Measurements from ENCODE around the gene CAMSAP1.

Gene CAMSAP1

DNA sequence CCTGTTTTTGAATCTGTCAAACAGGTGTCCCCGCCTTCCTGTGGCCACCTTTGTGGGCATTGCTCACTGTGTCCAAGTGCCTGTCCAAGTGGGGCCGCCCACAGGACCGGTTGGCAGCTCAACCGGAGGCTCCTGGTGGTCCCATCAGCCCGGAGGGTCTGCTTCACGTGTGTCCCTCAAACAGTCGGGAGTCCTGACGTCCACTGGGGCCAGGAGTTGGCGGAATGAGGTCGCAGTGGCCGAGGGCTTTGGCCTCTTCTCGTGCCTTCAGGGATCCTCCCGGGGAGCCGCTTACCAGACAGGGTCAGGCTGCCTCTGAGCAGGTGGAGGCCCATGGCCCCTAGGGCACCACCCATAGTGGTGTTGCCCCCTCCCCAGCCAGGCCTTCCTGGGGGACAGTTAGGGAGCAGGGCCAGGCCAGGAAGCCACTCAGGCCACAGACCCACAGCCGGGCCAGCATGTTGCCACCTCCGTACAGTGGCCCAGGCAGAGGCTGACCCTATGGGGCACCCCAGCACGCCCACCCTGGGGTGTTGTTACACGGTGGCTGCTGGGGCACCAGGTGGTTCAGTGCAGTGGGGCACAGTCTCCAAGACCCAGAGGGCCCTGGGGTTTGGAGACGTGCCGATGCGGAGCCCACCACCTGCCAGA is 135.8 kb downstream of the CAMSAP1 start:
- no peak for DNase-seq

DNA sequence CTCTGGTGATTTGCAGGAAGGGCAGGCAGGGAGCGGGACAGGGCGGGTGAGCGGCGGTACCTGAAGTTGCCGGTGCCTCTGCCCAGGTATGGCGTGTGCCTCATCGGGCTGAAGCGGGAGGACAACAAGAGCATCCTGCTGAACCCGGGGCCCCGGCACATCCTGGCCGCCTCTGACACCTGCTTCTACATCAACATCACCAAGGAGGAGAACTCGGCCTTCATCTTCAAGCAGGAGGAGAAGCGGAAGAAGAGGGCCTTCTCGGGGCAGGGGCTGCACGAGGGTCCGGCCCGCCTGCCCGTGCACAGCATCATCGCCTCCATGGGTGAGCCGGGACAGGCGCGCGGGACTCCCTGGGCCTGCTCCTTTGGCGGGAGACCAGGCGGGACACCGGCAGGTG is 136.6 kb downstream of the CAMSAP1 start:
- DNase-seq: no peak

DNA sequence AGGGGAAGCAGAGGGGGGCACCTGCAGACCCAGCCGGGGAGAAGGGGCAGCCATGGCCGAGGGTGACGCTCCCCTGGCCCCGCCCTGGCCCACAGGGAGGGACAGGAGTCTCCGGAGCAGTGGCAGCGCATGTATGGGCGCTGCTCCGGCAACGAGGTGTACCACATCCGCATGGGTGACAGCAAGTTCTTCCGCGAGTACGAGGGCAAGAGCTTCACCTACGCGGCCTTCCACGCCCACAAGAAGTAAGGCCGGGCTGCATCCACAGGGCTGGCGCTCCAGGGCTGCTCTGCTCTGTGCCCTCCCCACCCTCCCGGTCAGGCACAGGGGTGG is 137.2 kb downstream of the CAMSAP1 start:
- DNase-seq: no peak

DNA sequence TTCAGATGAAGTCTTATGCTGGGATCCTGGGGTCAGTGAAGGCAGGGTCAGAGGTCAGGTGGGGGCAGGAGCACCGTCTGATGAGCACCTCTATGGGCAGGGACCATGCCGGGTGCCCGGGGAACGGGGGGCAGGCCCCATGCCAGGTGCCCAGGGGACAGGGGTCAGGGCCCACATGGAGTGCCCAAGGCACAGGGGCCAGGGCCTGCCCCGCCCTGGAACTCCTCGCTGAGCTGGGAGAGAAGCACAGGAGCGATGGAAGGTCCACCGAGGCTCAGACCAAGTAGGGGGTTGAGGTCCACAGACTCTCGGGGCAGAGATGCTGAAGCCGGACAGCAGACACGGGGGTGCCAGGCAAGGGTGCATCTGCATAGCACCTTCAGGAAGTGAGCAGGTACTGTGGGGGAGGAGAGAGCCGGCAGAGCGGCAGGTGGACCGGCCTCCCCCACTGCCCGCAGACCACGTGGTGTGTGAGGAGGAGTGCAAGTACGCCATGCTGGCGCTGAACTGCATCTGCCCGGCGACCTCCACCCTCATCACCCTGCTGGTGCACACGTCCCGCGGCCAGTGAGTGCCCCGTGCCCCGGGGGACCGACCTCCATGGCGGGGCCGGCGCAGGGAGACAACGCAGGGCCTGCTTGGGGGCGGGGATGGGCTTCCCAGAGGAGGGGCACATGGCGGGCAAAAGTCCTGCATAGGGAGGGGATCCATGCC is 137.7 kb downstream of the CAMSAP1 start:
- no peak for DNase-seq

DNA sequence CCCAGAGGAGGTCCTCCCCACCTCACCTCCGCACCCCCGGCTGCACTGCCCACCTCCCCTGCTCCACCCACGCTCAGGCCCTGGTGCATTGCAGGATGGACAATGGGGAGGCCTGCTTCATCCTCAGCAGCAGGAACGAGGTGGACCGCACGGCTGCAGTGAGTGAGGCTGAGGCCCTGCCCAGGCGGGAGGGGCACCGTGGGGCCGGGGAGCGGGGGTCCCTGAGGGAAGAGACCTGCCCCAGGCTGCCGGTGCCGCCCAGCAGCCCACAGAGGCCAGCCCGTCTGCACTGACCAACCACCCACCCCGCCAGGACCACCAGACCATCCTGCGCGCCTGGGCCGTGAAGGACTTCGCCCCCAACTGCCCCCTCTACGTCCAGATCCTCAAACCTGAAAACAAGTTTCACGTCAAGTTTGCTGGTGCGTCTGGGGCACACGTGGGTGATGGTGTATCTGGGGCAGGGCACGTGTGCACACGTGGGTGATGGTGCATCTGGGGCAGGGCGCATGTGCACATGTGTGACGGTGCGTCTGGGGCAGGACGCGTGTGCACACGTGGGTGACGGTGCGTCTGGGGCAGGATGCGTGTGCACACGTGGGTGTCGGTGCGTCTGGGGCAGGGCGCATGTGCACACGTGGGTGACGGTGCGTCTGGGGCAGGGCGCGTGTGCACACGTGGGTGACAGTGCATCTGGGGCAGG is 138.7 kb downstream of the CAMSAP1 start:
- no peak for DNase-seq

DNA sequence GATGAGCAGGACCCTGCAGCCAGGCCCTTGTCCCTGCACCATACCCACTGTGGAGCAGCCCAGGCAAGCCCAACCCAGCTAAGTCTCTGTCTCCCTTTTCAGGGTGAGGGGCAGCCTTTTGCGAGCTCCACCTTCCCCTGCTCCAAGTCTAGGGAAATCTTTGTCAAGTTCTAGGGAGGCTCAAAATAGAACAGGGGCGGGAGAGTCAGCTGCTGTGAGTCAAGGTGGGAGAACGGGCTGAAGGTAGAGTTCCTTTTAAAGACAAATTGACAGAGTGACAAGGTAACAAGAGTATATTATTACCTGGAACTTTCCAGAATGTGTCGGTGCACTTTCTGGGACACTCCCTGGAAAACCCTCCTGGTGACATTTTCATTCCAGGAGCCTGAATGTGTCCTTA is 140.6 kb downstream of the CAMSAP1 start:
- no peak for DNase-seq

DNA sequence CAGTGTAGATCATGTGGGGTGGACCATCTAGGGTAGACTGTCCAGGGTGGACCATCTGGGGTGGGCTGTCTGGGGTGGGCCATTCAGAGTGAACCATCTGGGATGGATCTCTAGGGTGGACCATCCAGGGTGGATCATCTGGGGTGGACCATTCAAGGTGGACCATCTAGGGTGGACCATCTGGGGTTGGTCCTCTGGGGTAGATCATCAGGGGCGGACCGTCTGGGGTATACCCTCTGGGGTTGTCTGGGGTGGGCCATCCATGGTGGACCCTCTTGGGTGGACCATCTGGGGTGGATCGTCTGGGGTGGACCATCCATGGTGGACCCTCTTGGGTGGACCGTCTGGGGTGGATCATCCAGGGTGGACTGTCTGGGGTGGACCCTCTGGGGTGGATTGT is 141.1 kb downstream of the CAMSAP1 start:
- no peak for DNase-seq

DNA sequence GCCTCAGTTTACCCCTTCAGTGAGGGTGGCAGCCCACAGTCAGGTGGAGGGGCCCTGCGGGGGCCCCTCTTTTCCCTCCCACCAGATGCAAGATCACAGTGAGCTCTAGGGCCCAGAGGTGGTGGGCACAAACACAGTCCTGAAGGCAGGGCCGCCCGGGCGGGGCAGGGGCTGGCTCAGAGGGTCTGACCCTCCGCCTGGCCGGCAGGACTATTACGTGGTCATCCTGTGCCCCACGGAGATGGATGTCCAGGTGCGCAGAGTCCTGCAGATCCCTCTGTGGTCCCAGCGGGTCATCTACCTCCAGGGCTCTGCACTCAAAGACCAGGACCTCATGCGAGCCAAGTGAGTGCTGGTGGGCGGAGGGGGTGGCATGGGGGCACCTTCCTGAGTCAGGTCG is 141.9 kb downstream of the CAMSAP1 start:
- no peak for DNase-seq

DNA sequence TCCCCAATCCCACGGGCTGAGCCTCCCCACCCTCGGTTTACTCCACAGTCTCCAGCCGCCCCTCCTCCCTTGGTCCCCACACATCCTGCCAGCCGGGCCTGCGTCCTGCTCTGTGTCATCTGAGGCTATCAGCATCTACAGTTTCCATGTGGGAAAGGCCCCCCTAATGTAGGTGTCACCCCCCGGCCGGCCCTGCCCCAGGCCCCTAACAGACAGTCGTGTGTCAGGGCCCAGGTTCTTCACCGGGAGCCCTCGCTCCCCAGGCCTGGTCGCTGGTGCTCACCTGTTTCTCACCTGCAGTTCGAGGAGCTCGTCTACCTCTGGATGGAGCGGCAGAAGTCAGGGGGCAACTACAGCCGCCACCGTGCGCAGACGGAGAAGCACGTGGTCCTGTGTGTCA is 142.6 kb downstream of the CAMSAP1 start:
- DNase-seq: no peak

DNA sequence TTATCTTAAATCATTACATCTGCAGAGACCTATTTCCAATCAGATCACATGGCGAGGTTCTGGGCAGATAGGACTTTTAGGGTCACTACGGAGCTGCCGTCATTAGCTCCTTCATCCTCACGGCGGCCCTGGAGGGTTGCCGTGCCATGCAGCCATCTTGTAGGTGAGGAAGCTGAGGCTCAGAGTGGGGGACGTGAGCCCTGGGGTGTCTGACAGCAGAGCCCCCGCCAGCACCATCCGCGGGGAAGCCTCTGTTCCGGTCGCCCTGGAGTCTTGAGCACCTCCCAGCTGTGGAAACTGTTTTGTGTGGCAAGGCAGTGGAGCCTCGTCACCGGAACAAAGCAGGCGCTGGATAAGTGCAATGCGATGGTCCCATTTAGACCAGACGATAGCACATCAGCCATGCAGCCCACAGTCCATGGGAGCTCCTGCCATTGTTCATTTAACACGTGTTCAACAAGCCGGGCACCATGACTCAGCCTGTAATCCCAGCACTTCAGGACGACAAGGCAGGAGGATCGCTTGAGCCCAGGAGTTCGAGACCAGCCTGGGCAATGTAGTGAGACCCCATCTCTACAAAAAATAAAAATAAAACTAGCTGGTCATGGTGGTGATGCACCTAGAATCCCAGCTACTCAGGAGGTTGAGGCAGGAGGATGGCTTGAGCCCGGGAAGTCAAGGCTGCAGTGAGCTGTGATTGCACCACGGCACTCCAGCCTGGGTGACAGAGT is 143.5 kb downstream of the CAMSAP1 start:
- no peak for DNase-seq

DNA sequence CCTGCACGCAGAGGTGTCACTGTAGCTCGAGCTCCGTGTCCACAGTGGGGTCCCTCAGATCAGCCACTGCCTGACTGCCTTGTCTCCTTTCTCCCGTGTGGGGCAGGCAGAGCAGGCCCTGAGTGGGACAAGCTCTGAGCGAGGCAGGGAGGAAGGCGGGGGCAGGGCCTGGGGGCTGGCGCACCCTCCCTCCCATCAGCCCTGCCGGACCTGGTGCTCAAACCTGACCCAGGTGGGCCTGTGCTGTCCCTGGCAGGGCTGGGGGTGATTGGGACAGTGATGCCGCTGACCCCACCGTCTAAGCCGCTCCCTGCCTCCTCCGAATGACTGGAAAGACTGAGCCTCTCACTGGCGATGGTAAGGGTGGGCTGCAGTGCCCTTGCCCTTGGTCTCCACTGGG is 144.4 kb downstream of the CAMSAP1 start:
- DNase-seq: no peak

DNA sequence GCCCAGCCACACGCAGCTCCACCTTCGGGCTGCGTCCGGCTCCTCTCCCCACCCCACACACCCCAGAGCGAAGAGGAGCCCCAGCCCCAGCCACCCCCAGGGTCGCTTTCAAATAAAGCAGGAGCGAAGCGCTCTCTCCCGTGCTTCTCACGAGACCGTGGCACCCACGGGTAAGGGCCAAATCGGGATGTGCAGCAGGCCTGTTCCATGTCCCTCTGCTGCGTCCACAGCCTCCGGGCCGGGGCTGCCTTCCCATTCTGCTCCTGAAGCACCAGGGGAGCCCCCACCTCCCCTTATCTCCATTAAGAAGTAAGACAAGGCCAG is 145.5 kb downstream of the CAMSAP1 start:
- no peak for DNase-seq

DNA sequence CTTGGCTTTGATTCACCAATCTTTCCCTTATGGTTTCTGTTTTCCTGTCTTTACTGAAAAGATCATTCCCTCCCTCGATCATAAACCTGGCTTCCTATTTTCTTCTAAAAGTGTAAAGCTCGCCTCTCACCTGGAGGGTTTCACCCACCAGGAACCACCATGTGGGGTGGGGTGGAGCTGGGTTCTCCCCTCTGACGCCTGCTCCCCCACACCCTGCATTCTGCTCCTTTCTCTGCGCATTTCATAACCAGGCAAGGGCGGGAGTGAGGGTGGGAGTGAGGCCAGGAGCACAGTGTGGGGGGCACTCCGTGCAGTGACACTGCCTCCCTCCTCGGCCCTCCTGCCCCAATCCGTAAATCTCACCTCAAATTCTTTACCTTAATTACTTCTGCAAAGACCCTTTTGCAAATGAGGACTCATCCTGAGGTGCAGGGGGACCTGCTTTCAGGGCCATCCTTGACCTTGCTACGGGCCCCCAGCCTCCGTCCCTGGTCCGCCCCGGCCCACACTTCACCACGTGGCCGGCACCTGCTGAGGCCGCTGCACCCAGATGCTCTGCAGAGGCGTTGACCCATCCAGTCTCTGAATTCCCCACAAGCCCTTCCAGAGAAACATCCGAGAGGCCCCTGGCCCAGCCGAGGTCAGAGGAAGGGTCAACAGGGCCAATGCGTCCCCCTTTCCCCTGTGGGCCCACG is 146.0 kb downstream of the CAMSAP1 start:
- no peak for DNase-seq

DNA sequence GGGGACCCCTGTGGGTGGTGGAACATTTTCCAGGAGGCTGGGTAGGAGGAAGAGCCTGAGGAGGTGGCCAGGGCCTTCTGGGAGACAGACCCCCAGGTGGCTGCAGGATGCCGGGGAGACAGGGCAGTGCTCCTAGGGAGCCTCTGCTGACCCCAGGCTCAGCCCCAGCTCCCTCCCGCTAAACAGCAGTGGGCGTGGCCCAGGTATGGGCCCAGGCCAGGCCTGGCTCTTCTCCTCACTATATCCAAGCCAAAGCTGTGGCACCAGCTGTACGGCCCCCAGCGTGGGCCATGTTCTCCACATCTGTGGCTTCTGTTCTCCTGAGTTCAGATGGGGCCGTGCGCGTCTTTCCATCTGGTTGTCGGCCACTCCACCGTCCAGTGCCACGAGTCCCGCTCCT is 146.9 kb downstream of the CAMSAP1 start:
- DNase-seq: no peak

DNA sequence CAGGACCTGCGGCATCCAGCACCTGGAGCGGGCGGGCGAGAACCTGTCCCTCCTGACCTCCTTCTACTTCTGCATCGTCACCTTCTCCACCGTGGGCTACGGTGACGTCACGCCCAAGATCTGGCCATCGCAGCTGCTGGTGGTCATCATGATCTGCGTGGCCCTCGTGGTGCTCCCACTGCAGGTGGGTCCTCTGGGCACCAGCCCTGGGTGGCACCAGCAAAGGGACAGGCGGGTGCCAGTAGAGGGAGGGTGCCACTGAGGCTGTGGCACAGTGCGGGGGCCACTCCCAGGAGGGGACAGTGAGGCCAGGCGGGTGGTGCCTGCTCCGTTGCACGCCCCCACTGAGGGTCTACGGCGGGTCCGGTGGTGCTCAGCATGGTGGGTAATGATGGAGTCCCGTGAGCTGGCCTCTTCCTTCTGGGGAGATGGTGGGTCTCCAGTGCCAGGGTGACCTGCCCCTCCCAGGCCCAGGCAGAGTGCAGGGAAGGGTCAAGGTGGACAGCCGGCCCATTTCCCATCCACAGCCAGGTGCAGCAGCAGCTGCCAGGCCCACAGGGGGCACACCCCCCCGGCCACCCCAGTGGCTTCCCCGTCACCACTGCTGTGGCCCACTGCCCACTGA is 147.6 kb downstream of the CAMSAP1 start:
- no peak for DNase-seq

DNA sequence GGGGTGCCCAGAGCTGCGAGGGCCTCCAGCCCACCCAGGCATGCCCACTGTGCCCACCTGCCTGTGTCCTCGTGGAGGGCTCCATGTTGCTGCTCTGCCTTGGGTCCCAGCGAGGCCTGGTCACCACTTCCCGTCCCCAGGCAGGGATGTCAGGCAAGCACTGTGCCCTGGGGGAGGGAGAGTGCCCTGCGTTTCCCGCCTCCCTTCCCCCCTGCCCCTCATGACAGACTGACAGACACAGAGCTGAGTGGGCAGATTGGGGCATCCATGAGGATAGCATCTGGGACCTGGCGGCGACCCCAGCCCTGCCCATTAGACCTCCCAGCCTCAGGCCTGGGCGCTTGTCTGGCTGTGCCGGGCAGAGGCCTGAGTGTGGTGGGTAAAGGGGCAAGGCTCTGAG is 148.5 kb downstream of the CAMSAP1 start:
- DNase-seq: no peak
